Muscle of arm (tissue), 14 donors: ENCODE results near the gene TMEM244. TPM values are rescaled to one million over a fixed set of nuclear protein-coding genes. Genes with fewer than 3 reads are reported as not detected.
"Not testable (repeated sequence)": the region's sequence is repeated elsewhere in the genome, so short reads cannot be mapped to it uniquely, and the experiment has no call there.

Experiments used
- DNase-seq: peaks from one replicate; pipeline ENCODE4 v3.0.0-alpha.2; 2013
- long read RNA-seq, 11 donors: transcript quantifications; one replicate each; lab custom pipeline, GENCODE V29; 2026
- polyA plus RNA-seq, 12 donors: library from polyadenylated mRNA; unstranded; fragments of 120-200 nt; gene quantifications; one replicate each; pipeline ENCODE4 v1.2.1, GENCODE V29; 2013; ENCODE audit not compliant: insufficient read length in 12 of 12

The TMEM244 gene, protein sequence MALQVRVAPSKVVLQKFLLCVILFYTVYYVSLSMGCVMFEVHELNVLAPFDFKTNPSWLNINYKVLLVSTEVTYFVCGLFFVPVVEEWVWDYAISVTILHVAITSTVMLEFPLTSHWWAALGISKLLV
- under 1 TPM in 3 of 12 donors, not detected in 9; 0.33 to 0.61 (median 0.52) TPM for polyA plus RNA-seq
- long read RNA-seq, donor 1 = 0 reads
- long read RNA-seq, donor 2 = 0 reads
- long read RNA-seq, donor 3 = 0 reads
- long read RNA-seq, donor 4 = 0 reads
- long read RNA-seq, donor 5 = 0 reads
- long read RNA-seq, donor 6 = 0 reads
- long read RNA-seq, donor 7 = 0 reads
- long read RNA-seq, donor 8 = 0 reads
- long read RNA-seq, donor 9 = 0 reads
- long read RNA-seq, donor 10 = 0 reads
- long read RNA-seq, donor 11 = 0 reads

DNA sequence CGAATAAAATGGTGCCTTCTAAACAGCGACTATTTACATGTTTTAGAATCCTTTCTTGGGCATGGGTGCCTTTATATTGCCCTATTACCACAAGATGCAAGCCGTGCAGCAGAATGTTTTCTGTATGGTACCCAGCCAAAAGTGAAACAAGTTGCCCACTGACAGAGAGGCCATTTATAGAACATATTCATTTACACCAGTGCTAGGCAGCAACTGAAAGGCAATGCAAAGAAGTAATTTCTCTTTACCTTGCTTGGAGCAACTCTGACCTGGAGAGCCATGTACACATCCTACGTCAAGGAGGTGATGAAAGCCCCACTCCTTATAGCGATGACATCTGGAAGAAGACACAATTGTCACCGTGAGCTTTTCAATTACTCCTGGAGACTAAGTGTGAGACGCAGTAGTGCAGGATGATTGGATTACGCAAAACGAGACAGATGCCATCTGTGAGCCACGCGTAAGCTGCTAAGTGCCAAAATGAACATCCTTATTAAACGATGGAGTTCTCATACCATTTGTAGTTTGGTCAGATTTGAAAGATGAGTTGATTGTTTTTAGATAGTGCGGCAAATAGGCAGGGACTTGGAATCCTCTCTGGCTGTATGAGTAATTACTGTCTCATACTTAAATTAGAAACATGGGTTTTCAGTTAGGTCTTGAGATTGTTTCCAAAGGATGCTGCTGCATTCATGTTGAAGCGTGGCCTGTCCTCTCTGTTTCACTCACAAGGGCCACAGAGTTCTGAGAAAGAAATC lies at the start of gene TMEM244:
TMEM244 (minus strand) TSS at position 408 of the 758 bp plus-strand sequence; CDS start at position 281, 127 bp downstream.
- peak; percentile 15 for DNase-seq

DNA sequence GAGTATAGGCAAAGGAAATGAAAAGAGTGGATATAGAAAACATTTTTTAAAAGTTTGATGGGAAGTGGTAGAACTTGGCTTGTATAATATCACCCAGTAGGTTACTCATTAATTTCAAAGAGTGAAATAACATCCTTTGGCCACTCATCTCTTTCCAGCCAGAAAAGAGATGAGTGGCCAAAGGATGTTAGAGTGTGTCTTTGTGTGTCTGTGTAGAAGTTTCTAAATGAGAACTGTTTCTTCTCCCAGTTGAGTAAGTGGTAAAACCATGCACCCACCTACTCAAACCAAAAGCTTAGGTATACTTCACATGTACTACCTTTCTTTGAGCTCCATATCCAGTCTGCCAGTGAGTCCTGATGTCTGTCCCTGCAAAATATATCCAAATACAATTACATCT lies 47.7 kb upstream of the TMEM244 start:
- no peak for DNase-seq

DNA sequence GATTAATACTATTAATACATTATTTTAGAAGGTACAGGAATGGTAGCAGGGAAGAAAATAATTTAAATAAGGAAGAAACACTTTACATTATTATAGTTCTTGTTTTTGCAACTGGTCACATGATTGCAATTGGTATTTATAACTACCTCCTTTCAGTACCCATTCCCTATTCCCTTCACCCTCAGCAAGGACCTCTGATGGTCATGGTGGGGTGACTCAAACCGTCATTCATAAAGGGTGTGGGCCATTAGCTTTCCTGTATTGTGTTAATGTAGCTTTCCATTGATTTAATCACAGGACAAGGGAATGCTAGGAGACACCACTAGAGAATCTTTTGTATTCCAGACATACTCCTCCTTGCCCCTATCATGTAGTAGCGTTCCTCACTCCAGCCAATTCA lies 47.2 kb upstream of the TMEM244 start:
- no peak for DNase-seq

DNA sequence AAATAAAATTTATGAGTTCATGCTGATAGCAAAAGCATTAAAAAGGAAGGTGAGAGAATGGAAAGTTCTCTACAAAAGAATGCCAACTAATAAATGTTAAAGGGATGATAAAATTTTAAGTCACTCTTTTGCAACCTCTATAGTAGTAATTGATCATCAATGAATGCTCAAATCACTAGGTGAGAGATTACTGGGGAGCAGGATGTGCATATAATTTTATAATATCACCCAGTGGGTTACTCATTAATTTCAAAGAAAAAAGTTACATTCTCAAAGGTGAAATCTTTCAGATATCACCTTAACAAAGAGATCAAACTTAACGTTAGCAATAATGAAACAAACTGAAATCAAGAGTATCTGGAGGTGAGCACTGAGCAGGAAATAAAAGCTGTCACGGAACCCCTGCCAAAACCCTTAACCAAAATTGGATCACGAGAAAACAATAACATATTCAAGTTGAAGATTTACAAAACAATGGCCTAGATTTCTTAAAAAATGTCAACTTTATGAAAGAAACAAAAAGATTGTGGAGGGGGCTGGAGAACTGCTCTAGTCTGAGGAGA lies 45.5 kb upstream of the TMEM244 start:
- DNase-seq = no peak

DNA sequence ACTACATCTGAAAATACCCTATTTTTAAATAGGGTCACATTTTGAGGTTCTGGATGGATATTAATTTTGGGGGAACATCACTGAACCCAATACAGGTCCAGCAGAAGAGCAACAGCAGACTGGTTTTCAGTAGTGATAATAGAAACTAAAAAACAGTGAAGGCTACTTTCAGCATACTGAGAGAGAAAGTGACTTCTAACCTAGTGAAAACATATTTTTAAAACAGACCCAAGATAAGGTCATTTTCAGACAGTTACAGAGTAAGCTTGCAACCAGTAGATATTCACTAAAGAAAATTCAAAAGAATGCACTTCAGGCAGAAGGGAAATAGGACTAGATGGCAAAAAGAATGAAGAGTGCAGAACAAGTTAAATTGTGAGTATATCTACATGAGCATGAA lies 42.0 kb upstream of the TMEM244 start:
- DNase-seq = no peak

DNA sequence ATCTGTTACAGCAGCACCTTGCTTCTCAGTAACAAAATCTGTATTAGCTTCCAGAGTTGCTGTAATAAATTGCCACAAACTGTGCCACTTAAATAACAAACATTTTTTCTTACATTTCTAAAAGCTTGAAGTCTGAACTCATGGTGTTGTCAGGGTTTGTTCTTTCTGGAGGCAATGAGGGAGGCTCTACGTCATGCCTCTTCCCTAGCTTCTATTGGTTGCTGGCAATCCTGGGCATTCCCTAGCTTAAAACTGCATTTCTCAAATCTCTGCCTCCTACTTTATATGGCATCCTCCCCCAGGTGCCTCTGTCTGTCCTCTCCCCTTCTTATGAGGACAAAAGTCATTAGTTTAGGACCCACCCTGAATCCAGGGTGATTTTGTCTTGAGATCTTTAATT lies 41.6 kb upstream of the TMEM244 start:
- DNase-seq = no peak

DNA sequence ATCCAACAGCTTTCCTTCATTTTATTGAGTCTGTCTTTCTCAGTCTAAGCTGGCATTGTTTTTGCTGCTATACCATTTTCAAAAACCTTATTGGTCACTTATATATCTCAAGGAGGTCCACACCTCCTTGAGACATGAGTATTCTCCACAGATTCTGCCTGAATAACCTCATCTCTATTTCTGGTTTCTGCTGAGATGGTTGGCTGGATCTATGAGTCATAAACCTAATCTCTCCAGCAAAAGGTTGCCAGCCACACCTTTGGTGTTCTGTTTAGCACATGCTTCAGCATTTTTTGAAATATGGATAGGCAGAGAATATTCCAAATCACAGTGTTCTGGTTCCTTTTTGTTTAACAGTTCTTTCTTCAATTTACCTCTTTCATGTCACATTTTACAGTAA lies 40.8 kb upstream of the TMEM244 start:
- DNase-seq = no peak

DNA sequence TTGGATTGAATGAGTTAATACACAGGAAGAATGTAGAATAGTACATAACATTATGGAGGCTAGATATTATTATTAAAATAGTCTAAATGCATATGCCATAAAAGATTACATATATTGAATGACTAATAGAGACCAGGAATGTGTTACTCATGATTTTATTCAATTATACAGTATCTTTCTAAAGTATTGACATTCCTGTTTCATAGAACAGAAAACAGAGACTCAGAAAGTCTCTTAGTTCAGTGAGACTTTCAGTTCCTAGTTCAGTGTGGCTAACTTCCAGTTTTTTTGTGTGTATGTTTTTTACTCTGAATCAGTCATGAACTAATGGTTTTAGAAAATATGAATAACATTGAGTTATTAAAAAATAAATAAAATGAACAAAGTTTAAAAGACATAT lies 34.6 kb upstream of the TMEM244 start:
- DNase-seq = no peak

DNA sequence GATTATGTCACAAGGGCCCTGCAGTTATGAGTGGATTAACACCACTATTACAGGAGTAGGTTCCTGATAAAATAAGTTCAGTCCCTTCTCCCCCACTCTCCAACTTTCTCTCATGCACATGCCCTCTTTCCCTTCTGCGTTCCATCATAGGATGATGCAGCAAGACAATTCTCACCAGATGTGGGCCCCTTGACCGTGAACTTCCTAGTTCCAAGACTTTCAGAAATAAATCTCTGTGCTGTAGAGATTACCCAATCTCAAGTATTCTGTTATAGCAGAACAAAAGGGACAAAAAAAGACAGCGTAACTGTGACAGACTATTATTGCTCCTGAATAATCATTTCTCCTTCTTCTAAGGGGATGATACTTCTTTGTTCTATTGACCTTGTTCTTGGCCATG lies 33.8 kb upstream of the TMEM244 start:
- DNase-seq = no peak

DNA sequence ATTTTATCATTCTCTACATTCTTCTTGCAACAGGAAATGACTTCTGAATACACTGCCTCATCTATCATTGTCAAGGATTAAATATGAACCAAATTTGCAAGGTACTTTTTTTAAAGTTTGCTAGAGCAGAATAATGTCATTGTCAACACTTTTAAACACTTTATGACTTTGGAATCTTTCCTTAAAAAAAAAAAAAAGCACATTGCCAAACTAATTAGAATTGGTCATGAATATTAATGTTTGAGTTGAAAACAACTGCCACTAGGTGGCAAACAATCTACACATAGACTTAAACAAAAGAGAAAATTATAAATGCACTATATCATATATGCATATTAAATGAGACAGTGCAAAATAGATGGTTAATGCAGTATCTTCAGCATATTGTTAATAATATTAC lies 32.5 kb upstream of the TMEM244 start:
- no peak for DNase-seq

DNA sequence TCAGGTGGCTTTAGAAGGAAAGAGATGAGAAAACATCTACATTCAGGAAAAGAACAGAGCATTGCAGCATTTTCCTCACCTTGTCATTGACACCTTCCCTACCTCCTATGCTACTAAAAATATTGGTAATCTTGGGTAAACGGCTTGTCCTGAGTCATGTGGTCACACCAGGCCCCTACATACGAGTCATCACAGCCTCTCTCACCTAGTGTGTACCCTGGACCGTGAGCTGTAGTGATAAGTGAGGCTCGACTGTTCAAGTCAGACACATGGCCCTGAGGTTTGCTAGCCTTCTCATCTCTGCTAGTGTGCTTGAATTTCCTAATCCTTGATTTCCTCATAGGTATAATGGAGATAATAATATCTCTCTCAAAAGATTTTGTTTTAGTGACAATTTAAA lies 29.6 kb upstream of the TMEM244 start:
- DNase-seq = no peak

DNA sequence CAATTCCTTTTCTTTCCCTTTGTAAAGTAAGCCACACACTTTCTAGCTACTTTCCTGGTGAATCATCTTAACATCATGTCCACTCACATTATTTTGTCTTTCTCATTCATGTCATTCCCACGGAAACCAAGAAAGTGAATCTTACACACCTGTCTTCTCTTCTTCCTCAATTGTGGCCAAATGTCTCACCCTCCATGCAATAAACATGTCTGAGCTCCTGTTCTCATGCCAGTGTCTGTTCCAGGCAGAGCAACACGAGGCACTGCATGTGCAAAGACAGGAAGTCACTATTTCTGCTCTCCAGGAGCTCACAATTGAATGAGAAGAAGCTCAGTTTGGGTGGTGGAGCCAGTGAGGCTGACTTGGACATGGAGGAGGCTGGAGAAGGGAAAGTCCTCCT lies 29.0 kb upstream of the TMEM244 start:
- no peak for DNase-seq

DNA sequence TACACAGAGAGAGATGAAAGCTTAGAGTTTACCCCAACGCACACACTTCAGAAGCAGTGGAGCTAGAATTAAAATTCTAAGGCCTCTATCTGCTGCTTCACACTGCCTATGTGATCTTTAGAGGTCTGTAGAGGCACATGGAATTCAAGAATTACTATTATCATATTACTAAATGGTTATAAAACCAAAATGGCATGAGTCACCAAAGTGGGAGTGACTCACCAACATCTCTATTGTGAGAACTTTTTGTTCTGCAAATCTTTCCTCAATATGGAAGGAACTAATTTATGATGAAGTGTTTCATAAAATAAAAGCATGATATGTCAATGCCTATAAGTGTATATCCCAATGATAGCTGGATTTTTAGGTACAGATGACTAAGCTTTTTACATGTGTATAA lies 28.5 kb upstream of the TMEM244 start:
- no peak for DNase-seq

DNA sequence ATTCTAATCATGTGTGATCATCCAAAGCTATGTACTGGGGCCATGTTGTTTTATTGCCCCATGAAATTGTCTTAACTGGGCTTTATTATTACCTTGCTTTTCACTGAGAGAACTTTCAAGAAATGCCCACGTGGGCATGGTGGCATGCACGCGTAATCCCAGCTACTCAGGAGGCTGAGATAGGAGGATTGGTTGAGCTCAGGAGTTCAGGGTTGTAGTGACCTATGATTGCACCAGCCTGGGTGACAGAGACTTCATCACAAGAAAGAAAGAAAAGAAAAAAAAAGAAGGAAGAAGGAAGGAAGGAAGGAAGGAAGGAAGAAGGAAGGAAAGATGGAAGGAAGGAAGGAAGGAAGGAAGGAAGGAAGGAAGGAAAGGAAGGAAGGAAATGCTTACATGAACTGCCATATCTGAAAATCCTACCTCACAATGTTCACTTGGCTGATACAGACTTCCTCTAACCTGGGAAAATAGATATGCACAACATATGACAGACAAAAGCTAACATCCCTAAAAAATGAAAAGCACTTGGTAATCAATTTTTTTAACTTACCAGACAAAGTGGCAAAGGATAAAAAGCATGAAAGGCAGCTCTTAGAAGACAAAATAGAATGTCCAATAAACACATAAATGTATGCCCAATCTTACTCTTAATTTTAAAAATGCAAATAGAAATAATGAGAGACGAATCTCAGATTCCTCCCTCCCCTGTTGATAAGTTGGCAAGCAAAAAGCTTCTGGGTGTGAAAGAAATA lies 25.5 kb upstream of the TMEM244 start:
- DNase-seq = no peak

DNA sequence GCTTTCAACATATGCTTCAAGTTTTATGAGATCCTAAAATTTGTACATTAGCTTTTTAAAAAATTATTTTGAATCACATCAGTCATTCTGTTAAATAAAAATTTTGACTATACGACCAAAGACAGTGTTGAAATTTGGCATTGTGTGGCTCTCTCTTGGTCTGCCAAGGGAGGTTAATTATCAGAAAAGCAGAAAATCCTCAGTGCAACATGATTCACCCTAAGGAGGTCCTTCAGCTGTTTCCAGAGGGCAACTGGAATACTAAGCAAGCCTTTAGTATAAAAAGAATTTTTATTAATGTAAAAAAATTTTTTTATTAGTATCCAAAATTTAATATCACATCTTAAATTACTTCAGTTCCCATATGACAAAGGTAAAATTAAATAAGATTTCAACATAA lies 23.1 kb upstream of the TMEM244 start:
- DNase-seq = no peak

DNA sequence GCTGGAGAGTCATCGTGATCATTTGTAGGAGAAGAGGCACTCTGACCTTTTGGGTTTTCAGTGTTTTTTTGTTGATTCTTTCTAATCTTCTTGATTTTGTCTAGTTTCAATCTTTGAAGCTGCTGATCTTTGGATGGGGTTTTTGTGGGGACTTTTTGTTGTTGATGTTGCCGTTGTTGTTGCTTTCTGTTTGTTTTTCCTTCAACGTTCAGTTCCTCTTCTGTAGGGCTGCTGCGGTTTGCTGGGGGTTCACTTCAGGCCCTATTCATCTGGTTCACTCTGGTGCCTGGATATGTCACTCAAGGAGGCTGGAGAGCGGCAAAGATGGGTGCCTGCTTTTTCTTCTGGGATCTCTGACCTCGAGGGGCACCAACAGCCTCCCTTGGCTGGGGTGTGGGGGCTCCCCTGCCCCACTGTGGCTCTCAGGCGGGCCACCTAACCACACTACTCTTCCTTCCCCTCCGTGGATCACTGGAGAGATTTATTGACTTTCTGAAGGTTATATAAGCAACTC lies 21.5 kb upstream of the TMEM244 start:
- DNase-seq = no peak

DNA sequence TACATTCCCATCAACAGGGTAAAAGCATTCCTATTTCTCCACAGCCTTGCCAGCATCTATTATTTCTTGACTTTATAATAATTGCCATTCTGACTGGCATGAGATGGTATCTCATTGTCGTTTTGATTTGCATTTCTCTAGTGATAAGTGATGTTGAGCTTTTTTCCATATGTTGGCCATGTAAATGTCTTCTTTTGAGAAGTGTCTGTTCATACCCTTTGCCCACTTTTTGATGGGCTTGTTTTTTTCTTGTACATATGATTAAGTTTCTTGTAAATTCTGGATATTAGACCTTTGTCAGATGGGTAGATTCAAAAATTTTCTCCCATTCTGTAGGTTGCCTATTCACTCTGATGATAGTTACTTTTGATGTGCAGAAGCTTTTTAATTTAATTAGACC lies 16.8 kb upstream of the TMEM244 start:
- DNase-seq = not testable (repeated sequence)

DNA sequence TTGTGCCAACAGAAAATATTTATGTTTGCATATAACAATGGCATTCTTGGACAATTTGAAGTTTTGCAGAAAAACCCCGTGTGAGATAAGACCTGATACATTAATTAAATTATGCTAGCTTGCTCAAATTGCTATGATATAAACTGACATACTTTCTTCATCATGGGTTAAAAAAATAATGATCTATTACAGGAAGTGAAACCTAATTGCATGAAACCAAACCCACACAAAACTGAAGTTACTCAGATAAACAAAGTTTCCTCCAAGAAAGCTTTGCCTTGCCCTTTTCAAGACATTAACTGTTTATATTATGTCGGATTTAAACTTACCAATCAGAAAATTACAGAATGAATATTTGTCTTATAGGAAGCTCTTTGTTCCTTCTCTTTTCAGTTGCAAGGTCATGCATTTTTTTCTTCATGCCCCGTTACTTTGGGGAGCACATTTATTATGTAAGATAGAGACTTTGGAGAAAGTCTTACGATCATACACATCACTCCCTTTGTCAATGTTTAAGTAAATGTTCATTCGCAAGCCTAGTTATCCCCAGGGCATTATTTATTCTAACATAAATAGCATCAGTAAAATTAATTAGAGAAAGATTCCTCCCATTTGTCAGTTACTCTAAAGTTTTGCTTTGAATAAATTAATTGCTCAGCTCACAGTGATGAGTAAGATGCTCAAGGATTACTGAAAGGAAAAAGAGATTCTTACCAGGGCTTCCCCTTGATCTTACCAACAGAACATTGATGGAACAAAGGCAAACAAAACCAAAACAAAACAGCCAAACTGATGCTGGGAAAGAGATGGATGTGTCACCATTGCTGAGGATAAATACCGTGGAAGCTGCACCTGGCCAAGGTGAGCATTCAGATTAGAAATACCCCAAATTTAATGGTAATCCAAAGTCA lies 14.8 kb upstream of the TMEM244 start:
- no peak for DNase-seq

DNA sequence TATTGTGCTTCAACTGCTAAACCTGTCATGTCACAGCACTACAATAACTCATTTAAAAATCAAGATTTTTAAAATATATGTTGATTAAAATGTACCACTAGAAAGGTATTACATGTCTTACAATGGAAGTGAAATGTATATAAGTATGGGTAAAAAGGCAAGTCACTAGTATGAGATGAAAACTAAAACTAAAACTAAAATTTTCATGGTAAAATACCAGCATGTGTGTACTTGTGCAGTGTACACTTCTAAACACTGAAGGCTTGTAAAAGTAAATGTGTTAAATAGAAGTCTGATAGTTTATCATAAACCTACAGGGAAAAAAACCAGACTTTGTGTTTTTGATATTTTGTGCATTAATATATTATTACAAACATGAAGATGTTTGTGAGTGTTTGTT lies 13.7 kb upstream of the TMEM244 start:
- no peak for DNase-seq

DNA sequence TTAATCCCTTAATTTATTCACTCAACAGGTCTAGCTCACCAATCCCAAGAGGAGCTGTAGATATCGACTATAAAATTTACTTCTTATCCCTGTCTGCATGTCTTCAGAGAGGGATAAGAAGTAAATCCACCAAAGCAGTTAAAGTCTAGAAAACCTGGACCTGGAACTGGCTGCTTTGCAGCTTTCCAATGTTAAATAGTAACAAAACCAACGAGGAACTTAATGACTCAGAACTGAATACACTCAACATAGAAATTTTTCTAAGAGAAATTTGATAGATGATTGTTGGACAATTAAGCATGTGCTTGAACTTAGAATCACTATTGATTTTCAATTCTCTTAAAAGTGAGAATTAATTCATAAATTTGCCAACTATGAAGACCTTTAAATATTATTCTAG lies 11.5 kb upstream of the TMEM244 start:
- DNase-seq = no peak

DNA sequence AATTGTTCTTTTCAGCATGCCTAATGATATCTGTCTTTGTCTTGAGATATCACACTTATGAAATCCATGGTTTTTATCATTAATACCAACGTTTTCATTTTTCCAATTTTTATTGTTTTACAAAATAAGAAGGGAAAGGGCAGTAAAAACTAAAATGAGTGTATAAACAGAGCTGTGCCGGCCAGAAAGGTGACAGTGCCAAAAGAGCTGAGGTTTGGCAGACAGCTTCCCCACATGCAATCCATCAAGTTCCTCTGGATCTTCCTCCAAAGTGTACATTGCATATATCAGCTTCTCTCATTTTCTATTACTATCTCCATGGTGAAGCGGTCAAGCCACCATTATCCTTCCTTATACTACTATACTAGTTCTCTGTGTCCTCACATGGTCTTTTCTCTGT lies 10.1 kb upstream of the TMEM244 start:
- no peak for DNase-seq
